ENCODE measurements around the gene SEMA3D.

DNA sequence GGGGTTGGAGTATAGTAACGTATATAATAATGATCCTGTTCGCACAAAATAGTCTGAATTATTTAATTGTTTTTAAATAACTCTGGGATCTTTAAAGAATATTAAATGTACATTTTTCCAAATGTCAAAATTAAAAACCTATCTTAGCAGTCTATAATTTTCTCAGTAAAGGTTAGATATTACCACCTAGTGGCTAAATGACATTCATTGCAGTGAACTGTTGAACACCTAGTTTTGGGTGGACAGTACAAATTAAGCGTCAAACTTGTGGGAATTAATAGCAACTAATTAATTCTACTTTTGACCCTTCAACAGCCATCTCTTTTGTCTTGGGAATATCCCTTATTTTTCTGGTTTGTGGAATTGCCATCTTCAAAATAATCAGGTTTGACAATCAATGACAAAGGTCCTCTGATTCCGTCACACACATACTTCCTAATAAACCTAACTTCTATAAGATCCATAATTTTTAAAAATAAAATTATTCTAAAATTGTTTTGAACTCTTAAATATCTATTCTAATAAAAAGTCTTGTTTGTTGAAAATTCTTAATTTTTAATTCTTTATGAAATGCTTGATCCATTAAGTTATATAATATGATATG lies 165.7 kb downstream of the SEMA3D start:
- TF ChIP-seq ZNF274 (IDR thresholded peaks at IDR 0.05; ENCODE audit: low read depth, low read length), result no peak
- no peak for TF ChIP-seq YY1 (IDR thresholded peaks at IDR 0.05; ENCODE audit: insufficient read depth, insufficient read length)
- no peak for TF ChIP-seq SUZ12 (IDR thresholded peaks at IDR 0.05; ENCODE audit: extremely low read depth, insufficient read depth, insufficient read length)
